H1 (cell line): Measurements from ENCODE around the gene SETD9. TPM values are rescaled to one million over a fixed set of nuclear protein-coding genes. Genes with fewer than 3 reads are reported as not detected.

Experiments used
- CHD1 ChIP-seq: IDR thresholded peaks from 2 replicates; pipeline ENCODE4 v1.6.1; 2012; ENCODE audit warnings: low read depth, low read length, improper control_type of control experiment
- JUND ChIP-seq: IDR thresholded peaks from 2 replicates; pipeline ENCODE4 v1.6.1; 2011; ENCODE audit warnings: mild to moderate bottlenecking, improper control_type of control experiment, low read length
- POLR2A ChIP-seq, 2 experiments: IDR thresholded peaks; 1 replicate in 1 of 2; 2 replicates in 1 of 2; pipeline ENCODE4 v1.6.1; 2011; ENCODE audit warnings: low read depth in 2 of 2, low read length in 2 of 2, mild to moderate bottlenecking in 2 of 2; ENCODE audit errors: control extremely low read depth in 1 of 2
- RAD21 ChIP-seq, 2 experiments: IDR thresholded peaks in 1 of 2; conservative IDR thresholded peaks in 1 of 2; 2 replicates each; pipeline ENCODE4 v1.6.1; 2011; ENCODE audit warnings: low read depth in 2 of 2, low read length in 2 of 2, improper control_type of control experiment in 1 of 2, inconsistent platforms in 1 of 2, mild to moderate bottlenecking in 1 of 2, moderate library complexity in 1 of 2
- RBBP5 ChIP-seq: IDR thresholded peaks from 2 replicates; pipeline ENCODE4 v1.7.1; 2012; ENCODE audit warnings: low read depth, mild to moderate bottlenecking, inconsistent platforms, low read length, moderate library complexity, borderline replicate concordance
- RXRA ChIP-seq: IDR thresholded peaks from 2 replicates; pipeline ENCODE4 v1.6.1; 2011; ENCODE audit warnings: low read depth, mild to moderate bottlenecking, low read length, moderate library complexity; ENCODE audit not compliant: insufficient read depth
- SIN3A ChIP-seq, 2 experiments: IDR thresholded peaks in 1 of 2; conservative IDR thresholded peaks in 1 of 2; 2 replicates each; pipeline ENCODE4 v1.6.1; 2011 to 2012; ENCODE audit warnings: low read length in 2 of 2, improper control_type of control experiment in 1 of 2, low read depth in 1 of 2, mild to moderate bottlenecking in 1 of 2
- SP4 ChIP-seq: IDR thresholded peaks from 2 replicates; pipeline ENCODE4 v1.6.1; 2012; ENCODE audit warnings: low read length, inconsistent platforms
- TAF1 ChIP-seq: IDR thresholded peaks from 2 replicates; pipeline ENCODE4 v1.6.1; 2011; ENCODE audit warnings: mild to moderate bottlenecking, low read depth, low read length
- TAF7 ChIP-seq: optimal IDR thresholded peaks from 2 replicates; pipeline ENCODE3; 2011; ENCODE audit warnings: low read depth, mild to moderate bottlenecking, inconsistent platforms, low read length, moderate library complexity, borderline replicate concordance
- TBP ChIP-seq: IDR thresholded peaks from 2 replicates; pipeline ENCODE4 v1.6.1; 2011; ENCODE audit warnings: low read depth, low read length, improper control_type of control experiment
- TEAD4 ChIP-seq: IDR thresholded peaks from 2 replicates; pipeline ENCODE4 v1.6.1; 2012; ENCODE audit warnings: low read depth, low read length, inconsistent platforms, mixed read lengths
- polyA plus RNA-seq, 7 experiments: library from polyadenylated mRNA; depleted of rRNA in 3 of 7; stranded (reverse) in 5 of 7; unstranded in 2 of 7; fragments of >200 nt in 5 of 7; fragments of 200-250 nt in 2 of 7; gene quantifications; 1 replicate in 5 of 7; 2 replicates in 1 of 7; 4 replicates in 1 of 7; pipeline versions ENCODE4 v1.2.1 to v1.2.3, GENCODE V29; 2011 to 2013; ENCODE audit warnings: missing spikeins in 2 of 7, mixed read lengths in 2 of 7
- total RNA-seq: library from RNA; stranded (reverse); fragmentation: NEBNext Ultra II Directional; extraction: Animal tissue kit (Norgen Biotek cat#: 25700); gene quantifications from 2 replicates; pipeline ENCODE4 v1.2.1, GENCODE V29; 2021
- TF ChIP-seq, protein P1 (sequence below): IDR thresholded peaks from 2 replicates; pipeline ENCODE4 v1.6.1; 2012; ENCODE audit warnings: inconsistent platforms

SETD9 gene
- total and polyA plus RNA-seq, 2 of the 8 experiments (the other 6 are each of a cell fraction or from before 2014, with no cell fraction given): 4.5 to 11.9 TPM

DNA sequence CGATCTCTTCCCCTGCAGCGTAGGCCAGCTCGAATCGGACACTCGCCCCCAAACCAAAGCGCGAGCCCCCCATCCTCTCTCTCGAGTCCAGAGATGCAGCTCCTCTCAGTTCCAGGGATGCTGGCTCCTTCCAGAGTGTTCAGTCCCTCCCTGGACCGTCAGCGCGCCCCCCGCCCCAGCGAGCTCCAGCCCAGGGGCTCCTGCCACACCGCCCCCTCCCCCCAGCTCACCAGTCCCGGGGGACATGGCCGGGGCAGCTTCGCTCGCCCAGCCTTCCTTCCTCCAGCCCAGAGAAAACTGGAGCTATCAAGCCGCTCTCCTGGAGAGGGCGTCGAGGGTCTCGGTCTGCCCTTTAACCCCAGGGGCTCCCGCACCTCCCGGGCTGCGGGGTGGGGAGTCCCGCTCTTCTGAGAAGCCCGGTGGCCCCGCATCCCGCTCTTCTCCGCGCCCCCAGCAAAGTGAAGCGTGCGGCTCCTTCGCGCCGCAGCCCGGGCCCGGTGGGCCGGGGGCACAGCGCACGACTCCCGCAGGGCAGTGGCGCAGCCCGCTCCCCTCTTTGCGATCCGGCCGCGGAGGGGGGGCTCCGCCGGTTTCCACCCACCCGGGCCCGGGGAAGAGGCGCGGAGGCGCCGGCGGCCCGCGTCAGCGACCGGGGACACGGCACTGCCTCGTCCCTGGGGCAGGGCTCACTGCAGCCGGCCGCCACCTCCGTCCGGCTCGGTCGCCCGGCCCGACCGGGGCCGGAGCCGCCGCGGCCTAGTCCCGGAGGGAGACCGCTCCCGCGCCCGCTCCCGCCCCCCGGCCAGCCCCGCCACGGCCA lies 41.9 kb downstream of the SETD9 start (continued):
- TF ChIP-seq SIN3A (conservative IDR thresholded peaks at IDR 0.05 in 1 of 2, IDR thresholded peaks at IDR 0.05 in 1 of 2; ENCODE audit: low read depth in 1 of 2, low read length in 2 of 2) (0 out of 4 replicates have a peak, but pooled peaks of 1 of the 2 experiments have one; percentile 16), TAF1 (peak; percentile 68; the same call in 1 of the 2 replicates), RXRA (no peak), RBBP5 (peak; percentile 8; the same call in 1 of the 2 replicates), TBP (peak; percentile 39; the same call in 1 of the 2 replicates), SP4 (no peak), TEAD4 (no peak), RAD21 (IDR thresholded peaks at IDR 0.05 in 1 of 2, conservative IDR thresholded peaks at IDR 0.05 in 1 of 2; ENCODE audit: low read depth in 2 of 2, low read length in 2 of 2) (peak; percentile 20 to 34; a peak in 3 of 4 replicates), JUND (no peak), TAF7 (no peak), POLR2A (IDR thresholded peaks at IDR 0.05; ENCODE audit: control extremely low read depth in 1 of 2, low read depth in 2 of 2, low read length in 2 of 2) (0 out of 3 replicates have a peak, but pooled peaks of 1 of the 2 experiments have one; percentile 3), CHD1 (no peak)
- TF ChIP-seq, protein P1, sequence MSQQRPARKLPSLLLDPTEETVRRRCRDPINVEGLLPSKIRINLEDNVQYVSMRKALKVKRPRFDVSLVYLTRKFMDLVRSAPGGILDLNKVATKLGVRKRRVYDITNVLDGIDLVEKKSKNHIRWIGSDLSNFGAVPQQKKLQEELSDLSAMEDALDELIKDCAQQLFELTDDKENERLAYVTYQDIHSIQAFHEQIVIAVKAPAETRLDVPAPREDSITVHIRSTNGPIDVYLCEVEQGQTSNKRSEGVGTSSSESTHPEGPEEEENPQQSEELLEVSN: no peak
- TF ChIP-seq, all 59 proteins: peak for 10
